HEK293 (cell line): ENCODE data around the gene ARHGAP26.

Experiments used
- CTCF ChIA-PET: fragments of 350-600 bp; formaldehyde crosslinking; extraction: SDS; loops from one replicate; lab custom pipeline; 2021; ENCODE audit warnings: antibody characterized with exemption; lab: Yijun Ruan, JAX
- POLR2A ChIA-PET: fragments of 300-600 bp; formaldehyde crosslinking; extraction: SDS; loops from one replicate; lab custom pipeline; 2020; ENCODE audit warnings: antibody characterized with exemption, inconsistent platforms; lab: Yijun Ruan, JAX
- H3K27ac ChIP-seq: fragments of 200-500 bp; sonication (Bioruptor generic); 2 replicates; pipeline ENCODE4 v1.5.1; 2014; ENCODE audit warnings: low read depth, low read length, control low read depth, inconsistent platforms; ENCODE audit errors: extremely low read depth
- H3K36me3 ChIP-seq, 2 experiments: fragments of 200-500 bp in 1 of 2; sonication (Bioruptor generic) in 1 of 2; 1 replicate in 1 of 2; 2 replicates in 1 of 2; pipeline ENCODE4 v1.5.1; 2014 to 2017; ENCODE audit warnings: inconsistent platforms in 2 of 2, low read length in 2 of 2; ENCODE audit not compliant: control insufficient read depth in 2 of 2, insufficient read depth in 1 of 2
- H3K4me1 ChIP-seq: fragments of 200-500 bp; sonication (Bioruptor generic); 2 replicates; pipeline ENCODE4 v1.5.1; 2014; ENCODE audit warnings: mild to moderate bottlenecking, low read length, inconsistent platforms; ENCODE audit not compliant: control insufficient read depth, insufficient read depth
- H3K4me3 ChIP-seq: 2 replicates; pipeline ENCODE4 v1.5.1; 2011; ENCODE audit warnings: low read depth, mild to moderate bottlenecking, control low read depth, low read length, moderate library complexity
- H3K9me3 ChIP-seq: fragments of 200-500 bp; sonication (Bioruptor generic); 2 replicates; pipeline ENCODE4 v1.5.1; 2014; ENCODE audit warnings: low read depth, low read length, inconsistent platforms; ENCODE audit not compliant: control insufficient read depth, insufficient read depth
- CTCF ChIP-seq: fragments of 450-650 bp; formaldehyde crosslinking; IDR thresholded peaks from 2 replicates; pipeline ENCODE4 v1.5.1; 2016; ENCODE audit warnings: missing biosample characterization, missing genetic modification characterization
- KLF1 ChIP-seq: fragments of 450-650 bp; formaldehyde crosslinking; IDR thresholded peaks from 2 replicates; pipeline ENCODE4 v1.5.1; 2016; ENCODE audit warnings: missing biosample characterization, missing genetic modification characterization
- MEIS1 ChIP-seq: sonication (generic); formaldehyde crosslinking; IDR thresholded peaks from 2 replicates; pipeline ENCODE4 v1.8.1; 2022; ENCODE audit warnings: missing genetic modification reagents, mild to moderate bottlenecking, borderline replicate concordance
- SETDB1 ChIP-seq: IDR thresholded peaks from one replicate; pipeline ENCODE4 v1.6.1; 2017; ENCODE audit warnings: mild to moderate bottlenecking, low read length, moderate library complexity, mixed read lengths; ENCODE audit not compliant: insufficient read length
- YY1 ChIP-seq: fragments of 450-650 bp; formaldehyde crosslinking; IDR thresholded peaks from 2 replicates; pipeline ENCODE4 v1.5.1; 2018; ENCODE audit warnings: missing biosample characterization, missing genetic modification characterization
- ZFHX2 ChIP-seq: fragments of 450-650 bp; formaldehyde crosslinking; conservative IDR thresholded peaks from 2 replicates; pipeline ENCODE4 v1.5.1; 2016; ENCODE audit warnings: missing biosample characterization, missing genetic modification characterization
- ZNF132 ChIP-seq: fragments of 450-650 bp; formaldehyde crosslinking; IDR thresholded peaks from 2 replicates; pipeline ENCODE4 v1.5.1; 2017; ENCODE audit warnings: missing biosample characterization, missing genetic modification characterization, borderline replicate concordance
- ZNF19 ChIP-seq: fragments of 450-650 bp; formaldehyde crosslinking; IDR thresholded peaks from 2 replicates; pipeline ENCODE4; 2016; ENCODE audit warnings: missing biosample characterization, missing genetic modification characterization, low read depth
- ZNF416 ChIP-seq: fragments of 450-650 bp; formaldehyde crosslinking; IDR thresholded peaks from 2 replicates; pipeline ENCODE4 v1.5.1; 2016; ENCODE audit warnings: missing biosample characterization, missing genetic modification characterization
- ZNF530 ChIP-seq: fragments of 450-650 bp; formaldehyde crosslinking; IDR thresholded peaks from 2 replicates; pipeline ENCODE4 v1.5.1; 2016; ENCODE audit warnings: low read depth, missing biosample characterization, missing genetic modification characterization
- ZNF548 ChIP-seq: fragments of 450-650 bp; formaldehyde crosslinking; IDR thresholded peaks from 2 replicates; pipeline ENCODE4 v1.5.1; 2016; ENCODE audit warnings: missing biosample characterization, missing genetic modification characterization
- ZNF654 ChIP-seq: fragments of 450-650 bp; formaldehyde crosslinking; IDR thresholded peaks from 2 replicates; pipeline ENCODE4 v1.5.1; 2016; ENCODE audit warnings: low read depth, missing biosample characterization, missing genetic modification characterization
- ZNF677 ChIP-seq: fragments of 450-650 bp; IDR thresholded peaks from 2 replicates; pipeline ENCODE4 v1.5.0; 2018; ENCODE audit warnings: missing biosample characterization, mild to moderate bottlenecking, missing genetic modification characterization, moderate library complexity
- ZNF791 ChIP-seq: fragments of 450-650 bp; formaldehyde crosslinking; IDR thresholded peaks from 2 replicates; pipeline ENCODE4 v1.5.1; 2016; ENCODE audit warnings: missing biosample characterization, missing genetic modification characterization
- TF ChIP-seq, protein P1 (sequence below): fragments of 450-650 bp; formaldehyde crosslinking; IDR thresholded peaks from 2 replicates; pipeline ENCODE4 v1.5.1; 2016; ENCODE audit warnings: missing biosample characterization, missing genetic modification characterization
- TF ChIP-seq, protein P2 (sequence below): fragments of 450-650 bp; IDR thresholded peaks from 2 replicates; pipeline ENCODE4 v1.5.1; 2018; ENCODE audit warnings: missing biosample characterization, mild to moderate bottlenecking, missing genetic modification characterization
- TF ChIP-seq, protein P3 (sequence below): fragments of 450-650 bp; formaldehyde crosslinking; IDR thresholded peaks from 2 replicates; pipeline ENCODE4 v1.5.1; 2016; ENCODE audit warnings: missing biosample characterization, missing genetic modification characterization

Gene ARHGAP26

GRCh38 chr5:143041461-143041860 lies 271.3 kb downstream of the ARHGAP26 start:
- H3K9me3 ChIP-seq, result no peaks in the 10 kb centered on the region
- no peak overlapping the region for H3K27ac ChIP-seq
- no peak overlapping the region for H3K4me3 ChIP-seq
- TF ChIP-seq ZFHX2, result no peak
- no peak for TF ChIP-seq ZNF132 (tag by site-specific recombination)
- TF ChIP-seq, protein P1, sequence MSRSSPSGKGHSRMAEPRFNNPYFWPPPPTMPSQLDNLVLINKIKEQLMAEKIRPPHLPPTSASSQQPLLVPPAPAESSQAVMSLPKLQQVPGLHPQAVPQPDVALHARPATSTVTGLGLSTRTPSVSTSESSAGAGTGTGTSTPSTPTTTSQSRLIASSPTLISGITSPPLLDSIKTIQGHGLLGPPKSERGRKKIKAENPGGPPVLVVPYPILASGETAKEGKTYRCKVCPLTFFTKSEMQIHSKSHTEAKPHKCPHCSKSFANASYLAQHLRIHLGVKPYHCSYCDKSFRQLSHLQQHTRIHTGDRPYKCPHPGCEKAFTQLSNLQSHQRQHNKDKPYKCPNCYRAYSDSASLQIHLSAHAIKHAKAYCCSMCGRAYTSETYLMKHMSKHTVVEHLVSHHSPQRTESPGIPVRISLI (tag by site-specific recombination), result 0 out of 2 replicates have a peak, but pooled peaks have one; percentile 33
- TF ChIP-seq YY1, result no peak
- H3K36me3 ChIP-seq, result no peaks in the 10 kb centered on the region
- peaks cover 6% of the 10 kb centered on the region for H3K4me1 ChIP-seq
- ChIA-PET CTCF (interaction anchor here (0.5 kb wide), 1 partner anchor 12 kb away, joined by 5 read pairs; no protein-coding TSS in a partner anchor), POLR2A (interaction anchor here (0.6 kb wide), 1 partner anchor 363 kb away, joined by 3 read pairs; no protein-coding TSS in a partner anchor)

- no peaks in the 10 kb centered on the region for H3K9me3 ChIP-seq
- no peaks in the 10 kb centered on the region for H3K36me3 ChIP-seq
- TF ChIP-seq, protein P2, sequence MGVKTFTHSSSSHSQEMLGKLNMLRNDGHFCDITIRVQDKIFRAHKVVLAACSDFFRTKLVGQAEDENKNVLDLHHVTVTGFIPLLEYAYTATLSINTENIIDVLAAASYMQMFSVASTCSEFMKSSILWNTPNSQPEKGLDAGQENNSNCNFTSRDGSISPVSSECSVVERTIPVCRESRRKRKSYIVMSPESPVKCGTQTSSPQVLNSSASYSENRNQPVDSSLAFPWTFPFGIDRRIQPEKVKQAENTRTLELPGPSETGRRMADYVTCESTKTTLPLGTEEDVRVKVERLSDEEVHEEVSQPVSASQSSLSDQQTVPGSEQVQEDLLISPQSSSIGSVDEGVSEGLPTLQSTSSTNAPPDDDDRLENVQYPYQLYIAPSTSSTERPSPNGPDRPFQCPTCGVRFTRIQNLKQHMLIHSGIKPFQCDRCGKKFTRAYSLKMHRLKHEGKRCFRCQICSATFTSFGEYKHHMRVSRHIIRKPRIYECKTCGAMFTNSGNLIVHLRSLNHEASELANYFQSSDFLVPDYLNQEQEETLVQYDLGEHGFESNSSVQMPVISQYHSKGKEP (tag by site-specific recombination), result no peak
- TF ChIP-seq KLF1 (tag by site-specific recombination), result peak; percentile 76
- TF ChIP-seq, protein P3, sequence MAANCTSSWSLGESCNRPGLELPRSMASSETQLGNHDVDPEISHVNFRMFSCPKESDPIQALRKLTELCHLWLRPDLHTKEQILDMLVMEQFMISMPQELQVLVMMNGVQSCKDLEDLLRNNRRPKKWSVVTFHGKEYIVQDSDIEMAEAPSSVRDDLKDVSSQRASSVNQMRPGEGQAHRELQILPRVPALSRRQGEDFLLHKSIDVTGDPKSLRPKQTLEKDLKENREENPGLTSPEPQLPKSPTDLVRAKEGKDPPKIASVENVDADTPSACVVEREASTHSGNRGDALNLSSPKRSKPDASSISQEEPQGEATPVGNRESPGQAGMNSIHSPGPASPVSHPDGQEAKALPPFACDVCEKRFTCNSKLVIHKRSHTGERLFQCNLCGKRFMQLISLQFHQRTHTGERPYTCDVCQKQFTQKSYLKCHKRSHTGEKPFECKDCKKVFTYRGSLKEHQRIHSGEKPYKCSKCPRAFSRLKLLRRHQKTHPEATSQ (tag by site-specific recombination), result no peak
- TF ChIP-seq ZNF654 (tag by site-specific recombination), result no peak
- no peak for TF ChIP-seq ZNF791 (tag by site-specific recombination)
- no peak for TF ChIP-seq MEIS1
- TF ChIP-seq ZNF677 (tag by site-specific recombination), result no peak
- TF ChIP-seq SETDB1, result no peak
- TF ChIP-seq, all 188 proteins: peak for 1
- POLR2A ChIA-PET, result no interaction called here
- CTCF ChIA-PET, result interaction anchor here (0.5 to 0.6 kb wide), 2 partner anchors 12 to 144 kb away, joined by 3 to 5 read pairs; no protein-coding TSS in a partner anchor
- Histone ChIP-seq H3K4me3 (no peak overlapping the region), H3K4me1 (peaks cover 6% of the 10 kb centered on the region), H3K27ac (peak overlapping the region; percentile 7; the same call in 1 of the 2 replicates)
These were observed 272.0 kb downstream of the ARHGAP26 start for GRCh38 chr5:143041972-143042770.

DNA sequence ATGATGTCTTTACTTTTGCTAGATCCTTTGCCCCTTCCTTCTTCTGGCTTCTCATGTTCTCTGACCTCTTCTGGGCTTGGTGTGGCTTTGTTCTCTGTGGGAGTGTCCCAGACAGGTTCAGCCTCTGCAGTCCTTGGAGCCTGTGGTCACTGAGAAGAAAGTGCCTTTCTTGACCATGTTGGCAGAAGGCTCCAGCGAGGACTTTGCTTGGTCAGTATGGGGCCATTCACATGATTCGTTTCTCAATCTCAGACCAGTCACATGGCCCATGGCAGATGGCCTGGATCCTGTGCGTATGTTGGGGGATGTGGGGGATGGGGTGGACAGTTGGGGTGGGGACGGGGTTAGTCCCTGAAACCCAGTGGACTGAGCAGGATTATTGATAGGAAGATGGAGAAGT lies 274.1 kb downstream of the ARHGAP26 start:
- Histone ChIP-seq H3K4me1 (peaks cover 6% of the 10 kb centered on the region), H3K27ac (no peak overlapping the region), H3K9me3 (no peaks in the 10 kb centered on the region), H3K36me3 (no peaks in the 10 kb centered on the region; a peak in 1 of 3 replicates), H3K4me3 (no peak overlapping the region)
- no peak for TF ChIP-seq ZNF548 (tag by site-specific recombination)
- TF ChIP-seq ZNF19, result no peak
- no peak for TF ChIP-seq CTCF (tag by site-specific recombination)
- no peak for TF ChIP-seq ZNF416 (tag by site-specific recombination)
- TF ChIP-seq ZNF530 (tag by site-specific recombination), result no peak
- CTCF ChIA-PET, result no interaction called here
- POLR2A ChIA-PET, result no interaction called here
